IMR-90 (cell line): ENCODE results near the gene SASH1. TPM values are rescaled to one million over a fixed set of nuclear protein-coding genes. Genes with fewer than 3 reads are reported as not detected.

ENCODE experiments used
- ATAC-seq: fragments of 200-7000 bp; cut with Tn5 transposase; 2 replicates; pipeline ENCODE4 v1.9.1; 2020; ENCODE audit warnings: low read depth, mild to moderate bottlenecking, moderate library complexity
- BruUV-seq: library from RNA; stranded (reverse); fragments of 400-500 nt; replicated peaks from 2 replicates; lab custom pipeline; 2021; lab: Mats Ljungman, UMichigan
- CTCF ChIA-PET: fragments of 300-600 bp; formaldehyde crosslinking; extraction: SDS; loops from one replicate; lab custom pipeline; 2021; ENCODE audit warnings: antibody characterized with exemption; lab: Yijun Ruan, JAX
- POLR2A ChIA-PET: fragments of 300-600 bp; sonication (Branson Sonifier 250); formaldehyde crosslinking; loops from one replicate; lab custom pipeline; 2022; ENCODE audit warnings: antibody characterized with exemption; ENCODE audit not compliant: unreplicated experiment; lab: Charles Lee
- DNase-seq: peaks from one replicate; pipeline ENCODE4 v3.0.0; 2013
- H2AFZ ChIP-seq: replicated peaks from 2 replicates; pipeline ENCODE3; 2013; ENCODE audit warnings: low read length, mild to moderate bottlenecking; ENCODE audit not compliant: poor library complexity
- H2AK5ac ChIP-seq: 2 replicates; pipeline ENCODE4 v1.6.1; 2013; ENCODE audit warnings: low read depth, low read length, inconsistent platforms
- H2AK9ac ChIP-seq: replicated peaks from 2 replicates; pipeline ENCODE3; 2013; ENCODE audit warnings: mild to moderate bottlenecking, low read depth, low read length, moderate library complexity; ENCODE audit not compliant: poor library complexity
- H2BK120ac ChIP-seq: 2 replicates; pipeline ENCODE4 v1.6.1; 2013; ENCODE audit warnings: low read depth, low read length, inconsistent platforms
- H2BK15ac ChIP-seq: 3 replicates; pipeline ENCODE4 v1.6.1; 2013; ENCODE audit warnings: low read depth, low read length, inconsistent platforms
- H2BK20ac ChIP-seq: 2 replicates; pipeline ENCODE4 v1.6.1; 2013; ENCODE audit warnings: low read depth, mild to moderate bottlenecking, inconsistent platforms, low read length, moderate library complexity
- H2BK5ac ChIP-seq: 2 replicates; pipeline ENCODE4 v1.6.1; 2013; ENCODE audit warnings: mild to moderate bottlenecking, low read depth, low read length, inconsistent platforms; ENCODE audit not compliant: poor library complexity, severe bottlenecking
- H3K14ac ChIP-seq: replicated peaks from 2 replicates; pipeline ENCODE4 v1.6.1; 2013; ENCODE audit warnings: low read depth, low read length, inconsistent platforms
- H3K18ac ChIP-seq: 2 replicates; pipeline ENCODE4 v1.6.1; 2013; ENCODE audit warnings: low read depth, low read length, control low read depth
- H3K23ac ChIP-seq: 2 replicates; pipeline ENCODE4 v1.6.1; 2013; ENCODE audit warnings: low read depth, low read length, inconsistent platforms
- H3K27ac ChIP-seq: 2 replicates; pipeline ENCODE4 v1.5.1; 2013; ENCODE audit warnings: mild to moderate bottlenecking, control low read depth, low read length; ENCODE audit not compliant: insufficient read depth
- H3K27me3 ChIP-seq: 2 replicates; pipeline ENCODE4 v1.6.1; 2013; ENCODE audit warnings: low read length; ENCODE audit not compliant: control insufficient read depth, insufficient read depth
- H3K36me3 ChIP-seq: 2 replicates; pipeline ENCODE4 v1.6.1; 2013; ENCODE audit warnings: low read length, mixed read lengths; ENCODE audit not compliant: control insufficient read depth, insufficient read depth
- H3K4ac ChIP-seq: 2 replicates; pipeline ENCODE4 v1.6.1; 2013; ENCODE audit warnings: low read depth, low read length, inconsistent platforms
- H3K4me1 ChIP-seq: 2 replicates; pipeline ENCODE4 v1.6.1; 2013; ENCODE audit warnings: low read length, mixed read lengths; ENCODE audit not compliant: control insufficient read depth, insufficient read depth
- H3K4me2 ChIP-seq: 2 replicates; pipeline ENCODE4 v1.6.1; 2013; ENCODE audit warnings: low read depth, mild to moderate bottlenecking, control low read depth, low read length, moderate library complexity
- H3K4me3 ChIP-seq: 2 replicates; pipeline ENCODE4 v1.5.1; 2013; ENCODE audit warnings: low read depth, mild to moderate bottlenecking, control low read depth, low read length, moderate library complexity; ENCODE audit not compliant: insufficient read depth
- H3K56ac ChIP-seq: 2 replicates; pipeline ENCODE4 v1.6.1; 2013; ENCODE audit warnings: low read length, inconsistent platforms; ENCODE audit not compliant: insufficient read depth; ENCODE audit errors: extremely low read depth
- H3K79me1 ChIP-seq, 2 experiments: 2 replicates each; pipeline ENCODE4 v1.6.1; 2013; ENCODE audit warnings: low read length in 2 of 2, inconsistent platforms in 1 of 2, low read depth in 1 of 2
- H3K9ac ChIP-seq: 2 replicates; pipeline ENCODE4 v1.6.1; 2013; ENCODE audit warnings: low read depth, low read length, control low read depth
- H3K9me1 ChIP-seq: 2 replicates; pipeline ENCODE4 v1.6.1; 2013; ENCODE audit warnings: low read length, inconsistent platforms; ENCODE audit not compliant: insufficient read depth
- H3K9me3 ChIP-seq: 2 replicates; pipeline ENCODE4 v1.6.1; 2013; ENCODE audit warnings: low read length; ENCODE audit not compliant: control insufficient read depth, insufficient read depth
- H4K20me1 ChIP-seq: 2 replicates; pipeline ENCODE4 v1.6.1; 2013; ENCODE audit warnings: low read length, inconsistent platforms; ENCODE audit not compliant: insufficient read depth
- H4K5ac ChIP-seq: 2 replicates; pipeline ENCODE4 v1.6.1; 2013; ENCODE audit warnings: mild to moderate bottlenecking, low read depth, low read length, control low read depth
- H4K8ac ChIP-seq, 2 experiments: 2 replicates each; pipeline ENCODE4 v1.6.1; 2013; ENCODE audit warnings: low read depth in 2 of 2, low read length in 2 of 2, control low read depth in 1 of 2, inconsistent platforms in 1 of 2
- H4K91ac ChIP-seq: 2 replicates; pipeline ENCODE4 v1.6.1; 2013; ENCODE audit warnings: low read depth, low read length, inconsistent platforms; ENCODE audit not compliant: insufficient read depth
- BHLHE40 ChIP-seq: fragments of 150-350 bp; IDR thresholded peaks from 2 replicates; pipeline ENCODE4 v1.6.1; 2016; ENCODE audit warnings: mild to moderate bottlenecking, low read depth, low read length
- CEBPB ChIP-seq: IDR thresholded peaks from 2 replicates; pipeline ENCODE4 v1.6.1; 2012; ENCODE audit warnings: low read depth, low read length, improper control_type of control experiment
- CHD1 ChIP-seq: IDR thresholded peaks from 2 replicates; pipeline ENCODE4 v1.6.1; 2012; ENCODE audit warnings: low read depth, low read length, improper control_type of control experiment
- ELK1 ChIP-seq: fragments of 150-350 bp; IDR thresholded peaks from 2 replicates; pipeline ENCODE4 v1.6.1; 2016; ENCODE audit warnings: low read depth, mild to moderate bottlenecking, low read length, moderate library complexity, borderline replicate concordance
- MAFK ChIP-seq: IDR thresholded peaks from 2 replicates; pipeline ENCODE4 v1.6.1; 2012; ENCODE audit warnings: low read depth, low read length, improper control_type of control experiment
- MXI1 ChIP-seq: IDR thresholded peaks from 2 replicates; pipeline ENCODE4 v1.6.1; 2012; ENCODE audit warnings: low read depth, mild to moderate bottlenecking, low read length, moderate library complexity, borderline replicate concordance
- RAD21 ChIP-seq: IDR thresholded peaks from 2 replicates; pipeline ENCODE4 v1.6.1; 2012; ENCODE audit warnings: low read length, improper control_type of control experiment
- RCOR1 ChIP-seq: IDR thresholded peaks from 2 replicates; pipeline ENCODE4 v1.6.1; 2012; ENCODE audit warnings: mild to moderate bottlenecking, low read length, improper control_type of control experiment; ENCODE audit not compliant: insufficient replicate concordance
- WGBS, 2 experiments: methylation state at CpG; one replicate each; pipeline versions ENCODE4 v1.1.5 to v1.1.7; 2013; ENCODE audit warnings: missing lambda C conversion rate in 2 of 2; ENCODE audit not compliant: insufficient read length in 1 of 2; ENCODE audit errors: extremely low coverage in 2 of 2; 5-methylcytosine and 5-hydroxymethylcytosine counted together
- dilution Hi-C: fragments of 300-500 bp; cut with HindIII; formaldehyde crosslinking; loops from one replicate; pipeline ENCODE4 v1.14.3; 2018; ENCODE audit warnings: low sequenced_read_pairs; ENCODE audit not compliant: unreplicated experiment
- in situ Hi-C: fragments of 300-500 bp; cut with MboI; formaldehyde crosslinking; loops from 3 replicates; pipeline ENCODE4 v1.14.3; 2019; ENCODE audit warnings: low sequenced_read_pairs, inconsistent platforms, mixed read lengths
- intact Hi-C: fragments of 100-400 bp; cut with micrococcal nuclease; formaldehyde crosslinking; loops from 2 replicates; pipeline ENCODE4 v1.10.0; 2022
- polyA plus RNA-seq, 3 experiments: library from polyadenylated mRNA; depleted of rRNA; stranded (reverse); fragments of >200 nt; gene quantifications; 2 replicates each; pipeline ENCODE4 v1.2.3, GENCODE V29; 2012; ENCODE audit warnings: low replicate concordance in 1 of 3
- total RNA-seq: library from RNA; depleted of rRNA; stranded (reverse); fragments of >200 nt; gene quantifications from 2 replicates; pipeline ENCODE4 v1.2.3, GENCODE V29; 2012

SASH1 gene
- total and polyA plus RNA-seq, 2 of the 4 experiments (the other 2 are of a cell fraction) = 11.6 to 16.5 TPM

GRCh38 chr6:148427333-148427732, 84.7 kb downstream of the SASH1 start:
- TF ChIP-seq ELK1 = no peak
- TF ChIP-seq BHLHE40 = no peak
- no peak for TF ChIP-seq CHD1
- TF ChIP-seq RCOR1 = no peak
- no peak for TF ChIP-seq CEBPB
- no peak for TF ChIP-seq RAD21
- TF ChIP-seq MAFK = no peak
- no peak for TF ChIP-seq MXI1
- in situ Hi-C loops (no loop called here), dilution Hi-C loops (no loop called here), intact Hi-C loops (no loop called here)
- H3K4me1 ChIP-seq = peaks cover 5% of the 10 kb centered on the region
- no peak overlapping the region for H2AFZ ChIP-seq
- H4K5ac ChIP-seq = peak overlapping the region; percentile 27; the same call in 1 of the 2 replicates
- H2AK9ac ChIP-seq = no peak overlapping the region
- H4K20me1 ChIP-seq = no peaks in the 10 kb centered on the region
- no peaks in the 10 kb centered on the region for H3K9me3 ChIP-seq
- ChIA-PET POLR2A (no interaction called here), CTCF (interaction anchor here (1.0 kb wide), 1 partner anchor 9 kb away, joined by 3 read pairs; no protein-coding TSS in a partner anchor)
- H4K8ac ChIP-seq = peak overlapping the region in 1 of 2 experiments; percentile 1; a peak in 1 of 4 replicates
- H3K14ac ChIP-seq = no peak overlapping the region
- peaks cover 6% of the 10 kb centered on the region for H3K9me1 ChIP-seq
- H3K27ac ChIP-seq = no peak overlapping the region
- H2AK5ac ChIP-seq = no peak overlapping the region
- no TSS peak for BruUV-seq
- no peak overlapping the region for H3K4me2 ChIP-seq
- H3K79me1 ChIP-seq = peaks cover 4 to 36% of the 10 kb centered on the region in 2 experiments; a peak in 2 of 4 replicates
- H2BK20ac ChIP-seq = no peak overlapping the region
- ATAC-seq = peak; percentile 56
- DNase-seq = peak; percentile 20
- no peak overlapping the region for H3K4ac ChIP-seq
- WGBS, 2 experiments = no CpG with 5 or more reads among the region's 2 CpGs
- no peak overlapping the region for H3K23ac ChIP-seq
- no peak overlapping the region for H2BK5ac ChIP-seq
- H3K4me3 ChIP-seq = no peak overlapping the region
- no peak overlapping the region for H2BK120ac ChIP-seq
- no peak overlapping the region for H3K56ac ChIP-seq
- no peak overlapping the region for H4K91ac ChIP-seq
- no peaks in the 10 kb centered on the region for H3K27me3 ChIP-seq
- H3K9ac ChIP-seq = no peak overlapping the region
- H2BK15ac ChIP-seq = no peak overlapping the region
- H3K18ac ChIP-seq = peak overlapping the region; percentile 76; the same call in 1 of the 2 replicates
- no peaks in the 10 kb centered on the region for H3K36me3 ChIP-seq
